Upper lobe of left lung (tissue), 6 donors: Measurements from ENCODE around the gene SLC35F3. TPM values are rescaled to one million over a fixed set of nuclear protein-coding genes. Genes with fewer than 3 reads are reported as not detected.
A peak's percentile ranks its signal among the peaks of the same experiment; 100 is the strongest.

Source experiments
- ATAC-seq, 2 donors: fragments of 200-7000 bp; cut with Tn5 transposase; one replicate each; pipeline ENCODE4 v1.9.1; 2022; ENCODE audit warnings: mild to moderate bottlenecking in 2 of 2, moderate library complexity in 2 of 2; ENCODE audit not compliant: low FRiP score in 2 of 2
- DNase-seq, 2 donors: peaks; one replicate each; pipeline ENCODE4 v3.0.0-alpha.2; 2019 to 2020
- H3K27ac ChIP-seq, 4 donors: fragments of 200-600 bp; sonication (generic); one replicate each; pipeline ENCODE4 v1.5.1; 2016 to 2019
- H3K27me3 ChIP-seq, 4 donors: fragments of 200-600 bp; sonication (generic); one replicate each; pipeline ENCODE4 v1.5.1; 2017 to 2019
- H3K36me3 ChIP-seq, 4 donors: fragments of 200-600 bp; sonication (generic); one replicate each; pipeline ENCODE4 v1.5.1; 2016 to 2019
- H3K4me1 ChIP-seq, 4 donors: fragments of 200-600 bp; sonication (generic); one replicate each; pipeline ENCODE4 v1.5.1; 2018 to 2019
- H3K4me3 ChIP-seq, 4 donors: fragments of 200-600 bp; sonication (generic); one replicate each; pipeline ENCODE4 v1.5.1; 2017 to 2019; ENCODE audit warnings: mild to moderate bottlenecking in 2 of 4, moderate library complexity in 1 of 4
- H3K9me3 ChIP-seq, 4 donors: fragments of 200-600 bp; sonication (generic); one replicate each; pipeline ENCODE4 v1.5.1; 2018 to 2019
- EP300 ChIP-seq, 4 donors: sonication (generic); formaldehyde crosslinking; IDR thresholded peaks; one replicate each; pipeline ENCODE4 v1.5.1; 2017; ENCODE audit warnings: antibody characterized with exemption in 4 of 4, control low read depth in 2 of 4
- POLR2A ChIP-seq, 4 donors: fragments of 450-650 bp; IDR thresholded peaks; one replicate each; pipeline ENCODE4 v1.5.1; 2016 to 2017; ENCODE audit warnings: antibody characterized with exemption in 4 of 4, mild to moderate bottlenecking in 2 of 4
- POLR2AphosphoS5 ChIP-seq, 2 donors: sonication (generic); formaldehyde crosslinking; IDR thresholded peaks; one replicate each; pipeline ENCODE4 v1.5.1; 2017; ENCODE audit warnings: antibody characterized with exemption in 2 of 2
- WGBS, 2 donors: methylation state at CpG; one replicate each; pipeline ENCODE4 v1.1.5; 2017 to 2018; 5-methylcytosine and 5-hydroxymethylcytosine counted together
- total RNA-seq, 6 donors: library from RNA; depleted of rRNA in 4 of 6; stranded (reverse); fragments of >200 nt in 4 of 6; gene quantifications; one replicate each; pipeline versions ENCODE4 v1.1.0 to v1.2.1, GENCODE V29; 2016 to 2021
- TF ChIP-seq, protein P1 (sequence below), 6 experiments: fragments of 450-650 bp in 4 of 6; fragments of 200-600 bp in 2 of 6; sonication (generic) in 2 of 6; IDR thresholded peaks; one replicate each; pipeline ENCODE4 v1.5.1; 2016 to 2019; ENCODE audit warnings: antibody characterized with exemption in 6 of 6
- donor health status: DM: no; HTN: no; CAD: no; lungs with moderate emphysema.
- donor health status: DM: no; HTN: yes; CAD: no; lungs with severe emphysema.

Gene SLC35F3
- total RNA-seq, 6 donors from 2014 or later: 0.30 to 1.7 (median 0.40) TPM; not detected in 1

DNA sequence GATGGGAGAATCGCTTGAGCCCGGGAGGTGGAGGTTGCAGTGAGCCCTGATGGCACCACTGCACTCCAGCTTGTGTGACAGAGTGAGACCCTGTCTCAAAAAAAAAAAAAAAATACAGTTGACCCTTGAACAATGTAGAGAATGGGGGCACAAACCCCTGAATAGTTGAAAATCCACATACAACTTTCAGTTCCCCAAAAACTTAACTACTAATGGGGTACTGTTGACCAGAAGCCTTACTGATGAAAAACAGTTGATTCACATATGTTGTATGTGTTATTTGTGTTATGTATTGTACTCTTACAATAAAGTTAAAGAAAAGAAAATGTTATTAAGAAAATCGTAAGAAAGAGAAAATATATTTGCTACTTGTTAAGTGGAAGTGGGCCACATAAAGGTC is 417.6 kb downstream of the SLC35F3 start:
- H3K4me1 ChIP-seq: peaks cover 0 to 8% (median 4%) of the 10 kb centered on the region in 4 donors
- no peak overlapping the region for H3K4me3 ChIP-seq
- TF ChIP-seq EP300 (IDR thresholded peaks at IDR 0.05): no peak
- no peak for TF ChIP-seq POLR2AphosphoS5 (IDR thresholded peaks at IDR 0.05)
- TF ChIP-seq, protein P1, sequence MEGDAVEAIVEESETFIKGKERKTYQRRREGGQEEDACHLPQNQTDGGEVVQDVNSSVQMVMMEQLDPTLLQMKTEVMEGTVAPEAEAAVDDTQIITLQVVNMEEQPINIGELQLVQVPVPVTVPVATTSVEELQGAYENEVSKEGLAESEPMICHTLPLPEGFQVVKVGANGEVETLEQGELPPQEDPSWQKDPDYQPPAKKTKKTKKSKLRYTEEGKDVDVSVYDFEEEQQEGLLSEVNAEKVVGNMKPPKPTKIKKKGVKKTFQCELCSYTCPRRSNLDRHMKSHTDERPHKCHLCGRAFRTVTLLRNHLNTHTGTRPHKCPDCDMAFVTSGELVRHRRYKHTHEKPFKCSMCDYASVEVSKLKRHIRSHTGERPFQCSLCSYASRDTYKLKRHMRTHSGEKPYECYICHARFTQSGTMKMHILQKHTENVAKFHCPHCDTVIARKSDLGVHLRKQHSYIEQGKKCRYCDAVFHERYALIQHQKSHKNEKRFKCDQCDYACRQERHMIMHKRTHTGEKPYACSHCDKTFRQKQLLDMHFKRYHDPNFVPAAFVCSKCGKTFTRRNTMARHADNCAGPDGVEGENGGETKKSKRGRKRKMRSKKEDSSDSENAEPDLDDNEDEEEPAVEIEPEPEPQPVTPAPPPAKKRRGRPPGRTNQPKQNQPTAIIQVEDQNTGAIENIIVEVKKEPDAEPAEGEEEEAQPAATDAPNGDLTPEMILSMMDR (IDR thresholded peaks at IDR 0.05): no peak
- TF ChIP-seq POLR2A (IDR thresholded peaks at IDR 0.05): no peak
- no peak for DNase-seq
- no peaks in the 10 kb centered on the region for H3K36me3 ChIP-seq
- H3K27ac ChIP-seq: no peak overlapping the region
- WGBS, 2 donors: 89% methylated on average over 3 of the region's 3 CpGs
- H3K27me3 ChIP-seq: no peaks in the 10 kb centered on the region
- ATAC-seq: no peak
- no peaks in the 10 kb centered on the region for H3K9me3 ChIP-seq

DNA sequence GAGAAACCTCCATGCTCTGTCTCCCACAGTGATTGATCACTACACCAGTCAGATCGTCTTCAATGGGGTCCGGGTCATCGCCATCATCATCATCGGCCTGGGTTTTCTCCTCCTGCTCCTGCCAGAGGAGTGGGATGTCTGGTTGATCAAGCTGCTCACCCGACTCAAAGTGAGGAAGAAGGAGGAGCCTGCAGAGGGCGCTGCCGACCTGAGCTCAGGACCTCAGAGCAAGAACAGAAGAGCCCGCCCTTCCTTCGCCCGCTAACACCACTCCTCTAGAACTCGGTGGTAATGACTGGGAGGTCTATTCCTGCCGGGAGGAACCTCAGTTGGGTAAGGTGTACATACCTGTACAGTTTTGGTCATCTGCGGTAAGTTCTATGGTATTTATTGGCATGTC is 418.5 kb downstream of the SLC35F3 start:
- 39 to 54% methylated on average over 10 to 13 of the region's 13 CpGs for WGBS, 2 donors
- ATAC-seq (no peak), DNase-seq (peak in 1 of 2 donors; percentile 56)
- TF ChIP-seq EP300 (IDR thresholded peaks at IDR 0.05) (no peak), POLR2A (IDR thresholded peaks at IDR 0.05) (no peak), POLR2AphosphoS5 (IDR thresholded peaks at IDR 0.05) (no peak)
- TF ChIP-seq, protein P1 (IDR thresholded peaks at IDR 0.05): peak in 2 of 6 experiments; percentile 19 to 24
- Histone ChIP-seq H3K4me1 (peaks cover 0 to 8% (median 4%) of the 10 kb centered on the region in 4 donors), H3K4me3 (no peak overlapping the region), H3K36me3 (no peaks in the 10 kb centered on the region), H3K9me3 (no peaks in the 10 kb centered on the region), H3K27ac (no peak overlapping the region), H3K27me3 (no peaks in the 10 kb centered on the region)

DNA sequence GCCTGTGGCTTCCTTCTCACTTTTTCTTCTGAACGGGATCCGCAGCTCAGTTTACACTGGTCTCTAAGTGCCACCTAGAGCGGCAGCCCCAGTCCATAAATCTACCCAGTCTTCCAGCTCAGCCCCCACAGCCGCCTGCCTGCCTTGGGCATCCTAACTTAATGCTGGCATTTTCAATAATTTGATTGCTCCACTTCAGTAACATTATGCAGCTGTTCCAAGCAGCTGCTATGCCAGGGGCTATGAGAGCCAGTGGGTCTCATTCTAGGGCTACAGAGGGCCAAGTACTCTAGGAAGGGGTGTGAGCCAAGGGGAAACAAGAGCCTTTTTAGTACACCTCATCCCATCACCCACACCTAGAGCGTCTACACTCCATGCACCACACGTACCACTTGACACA is 420.3 kb downstream of the SLC35F3 start:
- Histone ChIP-seq H3K27me3 (no peaks in the 10 kb centered on the region), H3K27ac (no peak overlapping the region), H3K4me3 (no peak overlapping the region), H3K36me3 (no peaks in the 10 kb centered on the region), H3K4me1 (peaks cover 0 to 8% (median 4%) of the 10 kb centered on the region in 4 donors), H3K9me3 (no peaks in the 10 kb centered on the region)
- DNase-seq (no peak), ATAC-seq (no peak)
- WGBS, 2 donors: 79 to 84% methylated on average over 6 of the region's 6 CpGs
- no peak for TF ChIP-seq POLR2AphosphoS5 (IDR thresholded peaks at IDR 0.05)

DNA sequence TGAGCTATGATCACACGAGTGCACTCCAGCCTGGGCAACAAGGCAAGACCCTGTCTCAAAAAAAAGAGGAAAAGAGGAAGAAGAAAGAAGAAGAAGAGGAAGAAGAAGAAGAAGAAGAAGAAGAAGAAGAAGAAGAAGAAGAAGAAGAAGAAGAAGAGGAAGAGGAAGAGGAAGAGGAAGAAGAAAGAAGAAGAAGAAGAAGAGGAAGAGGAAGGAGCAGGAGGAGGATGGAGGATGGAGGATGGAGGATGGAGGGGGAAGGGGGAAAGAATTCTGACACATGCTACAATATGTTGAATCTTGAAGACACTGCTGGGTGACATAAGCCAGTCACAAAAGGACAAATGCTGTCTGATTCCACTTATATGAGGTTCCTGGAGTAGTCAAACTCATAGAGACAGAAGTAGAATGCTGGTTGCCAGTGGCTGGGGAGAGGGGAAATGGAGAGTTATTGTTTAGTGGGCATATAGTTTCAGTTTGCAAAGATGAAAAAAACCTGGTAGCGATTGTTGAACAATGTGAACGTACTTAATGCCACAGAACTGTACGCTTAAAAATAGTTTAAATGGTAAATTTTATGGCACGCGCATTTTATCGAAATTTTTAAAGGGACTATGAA is 421.5 kb downstream of the SLC35F3 start:
- TF ChIP-seq EP300 (IDR thresholded peaks at IDR 0.05) (no peak), POLR2A (IDR thresholded peaks at IDR 0.05) (no peak)
- ATAC-seq (no peak), DNase-seq (no peak)
- 34 to 76% methylated on average over 7 of the region's 7 CpGs for WGBS, 2 donors
- Histone ChIP-seq H3K4me1 (peaks cover 0 to 8% (median 4%) of the 10 kb centered on the region in 4 donors), H3K9me3 (no peaks in the 10 kb centered on the region), H3K4me3 (peak overlapping the region in 3 of 4 donors; percentile 19 to 55 (median 40)), H3K36me3 (no peaks in the 10 kb centered on the region), H3K27ac (no peak overlapping the region), H3K27me3 (no peaks in the 10 kb centered on the region)

DNA sequence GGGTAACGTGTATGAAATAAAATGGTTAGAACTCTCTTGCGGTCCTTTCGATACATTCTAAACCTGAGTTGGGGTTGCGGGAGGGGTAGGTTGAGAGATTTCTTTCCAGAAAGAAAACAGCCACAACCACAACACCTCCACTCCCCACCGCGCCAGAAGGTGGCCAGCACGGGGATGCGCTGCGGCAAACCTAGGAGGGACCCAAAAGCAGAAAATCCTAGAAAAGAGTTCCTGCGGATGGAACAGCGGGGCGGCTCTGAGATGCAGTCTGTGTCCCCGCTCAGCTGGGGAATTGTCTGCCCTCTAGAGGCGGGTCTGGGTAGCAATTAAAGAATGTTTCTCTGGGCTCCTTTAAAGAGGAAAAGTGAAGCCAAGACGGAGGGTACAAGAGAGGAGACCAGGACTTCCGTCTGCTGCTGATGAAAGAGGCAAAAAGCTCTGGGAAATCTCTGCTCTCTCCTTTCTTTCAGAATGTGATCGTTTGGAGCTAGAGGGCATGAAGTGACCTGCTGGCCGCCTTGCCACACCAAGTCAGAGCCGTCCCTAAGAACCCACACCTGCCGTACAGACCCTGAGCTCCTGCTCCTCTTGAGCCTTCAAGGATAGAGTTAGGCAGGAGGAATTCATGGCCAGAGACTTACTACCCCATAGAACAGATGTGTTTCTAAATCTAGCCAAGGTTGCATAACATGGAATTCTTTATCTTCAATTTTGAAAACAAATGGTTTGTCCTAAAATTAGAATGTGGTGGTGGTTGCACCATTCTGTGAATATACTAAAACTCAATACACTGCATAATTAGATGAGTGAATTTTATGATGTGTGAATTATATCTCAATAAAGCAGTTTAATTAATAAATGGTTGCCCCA is 422.3 kb downstream of the SLC35F3 start:
- WGBS, 2 donors: 27 to 28% methylated on average over 15 to 20 of the region's 20 CpGs
- Histone ChIP-seq H3K9me3 (no peaks in the 10 kb centered on the region), H3K4me1 (peaks cover 0 to 8% (median 4%) of the 10 kb centered on the region in 4 donors), H3K36me3 (no peaks in the 10 kb centered on the region), H3K27me3 (no peaks in the 10 kb centered on the region), H3K4me3 (peak overlapping the region in 3 of 4 donors; percentile 19 to 55 (median 40)), H3K27ac (no peak overlapping the region)
- peak; percentile 69 to 89 for ATAC-seq
- DNase-seq: peak; percentile 39 to 43
- no peak for TF ChIP-seq POLR2A (IDR thresholded peaks at IDR 0.05)
- TF ChIP-seq, protein P1 (IDR thresholded peaks at IDR 0.05): peak; percentile 52 to 70 (median 59)
